GM19351 (cell line): Measurements from ENCODE around the gene N4BP3.
A peak's percentile ranks its signal among the peaks of the same experiment; 100 is the strongest.
"Not testable (repeated sequence)": the region's sequence is repeated elsewhere in the genome, so short reads cannot be mapped to it uniquely, and the experiment has no call there.

Experiments
- ATAC-seq: cut with Tn5 transposase; IDR thresholded peaks from one replicate; pipeline ENCODE4 v1.9.1; 2021; ENCODE audit warnings: mild to moderate bottlenecking, moderate library complexity; ENCODE audit not compliant: unreplicated experiment

N4BP3 gene, protein sequence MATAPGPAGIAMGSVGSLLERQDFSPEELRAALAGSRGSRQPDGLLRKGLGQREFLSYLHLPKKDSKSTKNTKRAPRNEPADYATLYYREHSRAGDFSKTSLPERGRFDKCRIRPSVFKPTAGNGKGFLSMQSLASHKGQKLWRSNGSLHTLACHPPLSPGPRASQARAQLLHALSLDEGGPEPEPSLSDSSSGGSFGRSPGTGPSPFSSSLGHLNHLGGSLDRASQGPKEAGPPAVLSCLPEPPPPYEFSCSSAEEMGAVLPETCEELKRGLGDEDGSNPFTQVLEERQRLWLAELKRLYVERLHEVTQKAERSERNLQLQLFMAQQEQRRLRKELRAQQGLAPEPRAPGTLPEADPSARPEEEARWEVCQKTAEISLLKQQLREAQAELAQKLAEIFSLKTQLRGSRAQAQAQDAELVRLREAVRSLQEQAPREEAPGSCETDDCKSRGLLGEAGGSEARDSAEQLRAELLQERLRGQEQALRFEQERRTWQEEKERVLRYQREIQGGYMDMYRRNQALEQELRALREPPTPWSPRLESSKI

DNA sequence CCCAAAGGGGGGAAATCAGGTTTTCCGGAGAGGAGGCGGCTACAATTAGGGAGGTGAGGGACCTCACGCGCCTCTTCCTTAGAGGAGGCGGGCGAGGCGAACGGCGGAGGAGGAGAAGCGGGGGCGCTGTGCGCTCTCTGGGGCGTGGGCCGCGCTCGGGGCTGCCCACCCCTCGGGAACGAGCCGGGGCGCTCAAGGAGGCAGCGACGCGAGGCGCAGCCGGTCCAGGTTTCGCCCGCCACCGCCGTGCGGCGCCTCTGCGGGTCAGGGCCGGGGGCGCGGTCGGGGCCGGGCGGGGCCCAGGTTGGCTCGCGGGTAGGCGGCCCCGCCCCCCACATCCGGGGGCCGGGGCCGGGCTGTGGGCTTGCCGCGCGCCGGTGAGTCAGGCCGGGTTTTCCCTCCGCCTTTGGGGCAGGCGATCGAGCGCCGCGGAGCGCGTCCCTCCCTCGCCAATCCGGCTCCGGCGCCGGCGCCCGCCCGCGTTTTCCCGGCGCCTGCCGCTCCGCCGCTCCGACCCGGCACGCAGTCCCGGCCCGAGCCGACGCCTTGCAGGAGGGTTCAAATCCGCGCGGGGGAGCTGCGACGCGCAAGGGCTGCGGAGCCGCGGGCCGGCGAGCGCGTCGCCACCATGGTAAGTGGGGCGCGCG, at the start of gene N4BP3:
Gene N4BP3 (plus strand): TSS at position 392 of the 647 bp plus-strand sequence. CDS start 6,052 bp downstream, outside the sequence.
- ATAC-seq, result peak; percentile 53

DNA sequence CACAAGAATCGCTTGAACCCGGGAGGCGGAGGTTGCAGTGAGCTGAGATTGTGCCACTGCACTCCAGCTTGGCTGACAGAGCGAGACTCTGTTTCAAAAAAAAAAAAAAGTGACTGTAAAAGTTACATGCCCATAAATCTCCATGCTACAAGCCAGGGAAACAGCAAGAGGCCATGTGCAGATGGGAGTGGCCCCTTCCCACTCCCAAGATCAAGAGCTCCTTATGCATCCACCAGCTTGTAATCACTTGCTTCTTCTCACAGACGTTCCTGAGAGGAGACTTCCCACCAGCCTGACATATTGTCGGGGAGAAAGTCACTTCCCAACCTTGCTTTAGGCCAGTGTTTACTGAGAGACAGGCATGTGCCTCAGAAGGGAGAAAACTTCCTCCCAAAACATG, 45.6 kb upstream of the N4BP3 start:
- no peak for ATAC-seq

DNA sequence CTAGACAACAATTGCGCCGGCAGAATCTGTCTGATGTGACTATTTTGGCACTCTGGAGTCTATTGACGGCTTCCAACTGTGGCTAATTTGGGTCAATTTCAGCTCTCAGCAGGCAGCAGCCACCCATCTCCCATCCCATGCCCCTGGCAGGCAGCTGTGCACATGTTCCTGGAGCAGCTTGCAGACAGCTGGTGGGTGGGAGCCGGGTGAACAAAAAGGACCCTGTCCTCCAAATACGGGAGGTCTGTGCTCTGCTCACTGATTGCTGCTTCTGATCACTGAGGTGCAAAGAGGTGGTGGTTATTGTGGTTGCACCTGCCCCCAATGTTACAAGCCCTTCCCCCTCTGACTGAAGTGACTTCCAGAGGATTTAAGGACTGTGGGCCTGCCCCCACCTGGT, 45.0 kb upstream of the N4BP3 start:
- ATAC-seq, result peak; percentile 58

DNA sequence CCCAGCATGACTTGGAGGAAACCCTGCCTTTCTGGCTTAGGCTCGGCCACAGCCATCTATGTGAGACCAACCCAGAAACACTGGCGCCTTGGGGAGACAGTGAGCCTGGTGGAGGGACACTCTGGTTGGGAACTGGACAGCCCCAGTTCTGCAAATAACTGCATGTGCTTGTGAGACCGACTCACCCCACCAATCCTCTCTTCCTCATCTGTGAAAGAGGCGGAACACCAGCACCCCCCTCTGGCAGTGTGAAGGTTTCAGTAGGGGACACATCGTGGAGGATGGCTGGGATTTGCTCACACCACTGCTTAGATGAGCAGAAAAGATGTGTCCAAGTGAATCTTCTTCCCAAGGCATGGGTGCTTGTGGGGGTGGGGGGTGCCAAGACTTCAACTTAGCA, 43.4 kb upstream of the N4BP3 start:
- ATAC-seq, result no peak

DNA sequence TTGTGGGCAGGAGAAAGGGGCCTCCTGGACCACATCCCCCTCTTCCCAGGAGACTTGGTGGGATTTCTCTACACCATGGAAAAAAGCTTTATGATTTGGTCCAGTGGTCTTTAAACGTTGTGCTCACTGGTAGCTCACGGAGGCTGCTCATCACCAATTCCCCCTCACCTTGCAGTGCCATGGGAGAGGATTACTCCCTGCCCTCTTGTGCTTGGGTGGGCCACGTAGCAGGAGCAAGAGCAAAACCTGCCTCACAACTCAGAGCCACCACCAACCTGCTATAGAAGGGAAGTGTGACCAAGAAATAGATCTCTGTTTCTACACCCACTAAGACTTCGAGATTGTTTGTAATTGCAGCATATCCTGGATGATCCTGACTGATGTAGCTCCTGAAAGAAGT, 42.2 kb upstream of the N4BP3 start:
- no peak for ATAC-seq

DNA sequence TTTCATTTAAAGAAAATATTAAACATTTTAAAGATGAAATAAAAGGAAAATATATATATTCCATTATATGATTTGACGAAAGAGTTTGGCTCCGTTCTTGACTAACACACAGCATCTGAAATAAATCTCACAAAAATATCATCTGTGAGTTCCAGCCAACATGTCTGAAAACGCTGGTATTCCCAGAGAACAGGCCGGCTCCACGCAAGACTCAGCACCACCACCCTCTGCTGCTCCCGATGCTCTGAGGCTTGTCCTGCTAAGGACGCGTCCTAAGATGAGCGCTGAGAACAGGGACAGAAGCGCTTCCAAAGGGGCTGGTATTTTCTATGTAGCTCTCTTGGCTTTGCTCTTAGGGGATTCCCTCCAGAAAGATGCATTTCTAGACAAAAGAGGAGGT, 40.6 kb upstream of the N4BP3 start:
- no peak for ATAC-seq

DNA sequence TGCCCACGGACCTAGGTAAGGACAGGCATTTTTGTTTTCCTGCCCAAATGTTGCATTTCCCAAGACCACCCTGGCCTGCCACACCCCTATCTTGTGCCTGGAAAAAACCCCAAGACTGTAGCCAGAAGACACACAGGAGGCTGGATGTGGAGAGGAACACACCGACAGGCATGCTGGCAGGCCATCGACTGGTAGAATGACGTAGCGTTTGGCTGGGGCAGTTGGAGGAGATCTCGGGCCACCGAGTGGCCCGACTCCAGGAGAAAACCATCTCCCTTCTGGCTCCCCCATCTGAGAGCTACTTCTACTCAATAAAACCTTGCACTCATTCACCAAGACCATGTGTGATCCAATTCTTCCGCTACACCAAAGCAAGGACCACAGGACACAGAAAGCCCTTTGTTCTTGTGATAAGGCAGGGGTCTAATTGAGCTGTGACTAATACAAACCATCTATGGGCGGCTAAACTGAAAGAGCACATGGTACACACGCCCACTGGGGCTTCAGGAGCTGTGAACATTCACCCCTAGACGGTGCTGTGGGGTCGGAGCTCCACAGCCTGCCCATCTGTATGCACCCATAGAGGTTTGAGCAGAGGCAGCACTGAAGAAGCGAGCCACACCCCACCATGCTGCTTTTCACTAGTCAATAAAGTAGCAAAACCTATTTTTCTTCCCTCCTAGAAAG, 38.9 kb upstream of the N4BP3 start:
- peak; percentile 67 for ATAC-seq

DNA sequence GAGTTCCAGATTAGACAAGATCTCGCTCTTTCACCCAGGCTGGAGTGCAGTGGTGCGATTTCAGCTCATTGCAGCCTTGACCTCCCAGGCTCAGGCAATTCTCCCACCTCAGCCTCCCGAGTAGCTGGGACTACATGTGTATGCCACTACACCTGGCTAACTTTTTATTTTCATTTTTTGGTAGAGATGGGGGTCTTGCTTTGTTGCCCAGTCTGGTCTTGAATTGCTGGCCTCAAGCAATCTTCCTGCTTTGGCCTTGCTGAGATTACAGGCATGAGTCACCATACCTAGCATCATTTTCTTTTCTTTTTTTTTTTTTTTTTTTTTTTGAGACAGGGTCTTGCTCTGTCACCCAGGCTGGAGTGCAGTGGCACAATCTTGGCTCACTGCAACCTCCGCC, 36.4 kb upstream of the N4BP3 start:
- not testable (repeated sequence) for ATAC-seq

DNA sequence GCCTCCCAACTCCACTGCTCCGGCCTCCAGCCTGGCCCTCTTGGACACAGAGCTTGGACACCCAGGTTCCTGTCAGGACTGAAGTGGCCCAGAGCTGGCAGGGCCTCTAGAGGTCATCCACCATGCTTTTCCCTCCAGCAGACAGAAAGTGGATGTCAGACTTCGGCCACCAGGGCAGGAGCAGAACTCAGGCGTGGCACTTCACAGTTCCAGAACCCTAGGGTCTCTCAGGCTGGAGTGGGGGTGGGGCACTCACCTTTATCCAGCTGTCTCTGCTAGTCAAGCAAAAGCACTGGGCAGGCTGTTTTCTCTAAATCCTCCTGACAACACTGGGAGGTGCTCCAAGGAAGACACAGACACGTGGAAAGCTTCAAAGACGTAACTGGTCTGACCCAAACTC, 35.6 kb upstream of the N4BP3 start:
- ATAC-seq, result no peak

DNA sequence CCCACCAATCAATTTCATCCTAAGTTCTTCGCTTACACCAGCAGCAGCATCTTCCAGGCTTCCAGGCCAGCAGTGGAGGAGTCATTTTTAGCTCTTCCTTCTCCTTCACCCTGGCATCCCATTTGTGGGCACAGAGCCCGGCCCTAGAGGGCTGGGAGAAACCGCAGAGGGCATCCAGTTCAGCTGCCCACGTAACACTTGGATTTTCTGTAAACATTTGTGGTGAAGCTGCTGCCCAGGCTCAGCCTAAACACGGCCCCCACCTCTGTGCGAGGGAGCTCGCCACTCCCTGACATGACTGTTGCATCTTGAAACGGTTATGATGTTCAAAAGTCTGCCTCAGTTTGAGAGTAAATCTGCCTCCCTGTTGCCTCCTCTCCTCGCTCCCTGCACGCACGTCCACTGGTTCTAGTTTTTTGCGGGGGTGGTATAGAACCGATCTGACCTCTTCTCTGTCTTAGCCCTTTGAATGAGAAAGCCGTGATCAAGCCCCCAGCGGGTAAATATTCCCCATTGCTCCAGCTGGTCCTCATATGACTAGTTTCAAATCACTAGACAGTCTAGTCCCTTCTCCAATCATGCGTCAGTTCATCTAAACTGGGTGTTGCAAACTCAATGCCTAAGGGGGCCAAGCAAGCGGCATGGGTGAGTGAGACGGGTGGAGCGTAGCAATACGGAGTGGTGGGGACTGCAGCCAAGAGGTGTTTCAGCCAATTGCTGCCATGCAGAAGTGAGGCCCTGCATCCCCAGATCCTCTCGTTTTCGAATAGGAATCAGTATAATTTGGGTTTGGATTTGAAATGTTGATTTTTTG, 34.9 kb upstream of the N4BP3 start:
- ATAC-seq, result no peak

DNA sequence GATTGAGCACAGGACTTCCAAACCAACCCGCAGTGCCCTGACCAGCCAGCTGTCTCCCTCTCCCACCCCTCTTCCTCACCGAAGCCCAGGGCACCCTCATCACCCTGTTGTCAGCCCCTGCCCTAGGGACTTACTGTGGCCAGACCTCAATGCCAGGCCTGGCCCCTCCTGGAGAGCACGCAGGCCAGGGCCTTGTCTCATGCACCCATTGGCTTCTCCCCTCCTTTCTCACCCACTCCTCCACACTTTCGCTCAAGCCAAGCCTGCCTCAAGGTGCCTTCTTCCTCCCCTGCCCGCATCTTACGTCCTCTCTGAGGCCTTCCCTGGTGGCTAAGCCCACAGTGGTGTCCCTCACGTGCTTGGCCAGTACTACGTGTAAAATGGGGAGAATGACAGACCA, 33.3 kb upstream of the N4BP3 start:
- ATAC-seq, result no peak

DNA sequence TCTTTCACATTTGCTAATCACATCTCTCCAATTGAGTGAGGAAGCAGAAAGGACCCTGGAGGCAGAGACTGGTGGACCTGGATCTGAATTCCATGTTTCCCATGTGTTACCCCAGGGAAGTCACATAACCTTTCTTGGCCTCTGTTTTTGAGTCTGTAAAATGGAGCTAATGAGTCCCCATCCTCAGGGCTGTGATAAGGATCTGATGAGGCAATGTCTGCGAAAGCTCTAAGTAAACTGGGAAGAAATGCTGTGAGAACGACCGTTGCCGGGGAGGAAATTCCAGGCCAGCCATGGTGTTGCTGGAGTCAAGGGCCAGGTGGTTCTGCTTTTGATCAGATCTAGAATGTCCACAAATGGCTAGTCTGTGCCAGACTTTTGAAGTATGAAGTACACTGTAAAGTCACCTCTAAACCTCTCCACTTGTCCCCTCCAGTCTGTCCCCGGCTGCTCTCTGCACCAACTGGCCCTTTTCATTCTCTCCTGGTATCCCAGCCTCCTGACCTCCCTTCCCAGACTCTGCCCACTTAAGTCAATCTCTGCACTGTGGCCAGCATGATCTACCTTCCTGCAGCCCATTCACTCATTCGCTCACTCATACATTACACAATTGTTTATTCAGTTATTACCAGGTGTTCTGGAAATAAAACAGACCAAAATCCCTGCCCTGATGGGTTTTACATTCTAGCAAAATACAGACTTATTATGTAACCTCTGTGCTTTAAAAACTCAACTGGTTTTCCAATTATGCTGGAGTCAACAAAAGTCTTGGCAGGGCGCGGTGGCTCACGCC, 32.5 kb upstream of the N4BP3 start:
- no peak for ATAC-seq

DNA sequence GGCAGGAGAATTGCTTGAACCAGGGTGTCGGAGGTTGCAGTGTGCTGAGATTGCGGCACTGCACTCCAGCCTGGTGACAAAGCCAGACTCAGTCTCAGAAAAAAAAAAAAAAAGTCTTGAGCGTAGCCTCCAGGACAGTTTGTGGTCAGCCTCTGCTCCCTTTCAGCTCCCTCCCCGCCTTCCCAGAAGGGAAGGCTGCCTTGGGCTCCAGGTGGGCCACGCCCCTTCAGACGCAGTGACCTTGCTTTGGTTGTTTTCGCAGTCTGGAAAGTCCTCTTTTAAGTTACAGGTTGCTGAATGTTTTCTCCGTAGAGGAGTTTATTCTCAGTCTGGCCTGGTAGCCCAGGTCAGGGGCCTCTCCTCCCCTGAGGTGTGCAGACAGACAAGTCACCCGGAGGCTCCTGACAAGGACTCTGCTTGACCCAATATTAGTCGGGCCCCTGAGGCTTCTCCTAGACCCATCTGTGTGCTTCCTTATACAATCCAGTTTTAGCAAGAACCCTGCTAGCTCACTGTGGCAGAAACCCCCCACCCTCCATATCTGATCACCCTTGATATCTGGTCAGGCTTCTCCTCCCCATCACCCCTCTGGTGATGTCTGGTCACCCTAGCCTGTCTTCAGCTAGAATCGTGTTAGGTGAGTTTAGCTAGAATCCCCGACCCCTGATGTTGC, 31.6 kb upstream of the N4BP3 start:
- ATAC-seq, result no peak

DNA sequence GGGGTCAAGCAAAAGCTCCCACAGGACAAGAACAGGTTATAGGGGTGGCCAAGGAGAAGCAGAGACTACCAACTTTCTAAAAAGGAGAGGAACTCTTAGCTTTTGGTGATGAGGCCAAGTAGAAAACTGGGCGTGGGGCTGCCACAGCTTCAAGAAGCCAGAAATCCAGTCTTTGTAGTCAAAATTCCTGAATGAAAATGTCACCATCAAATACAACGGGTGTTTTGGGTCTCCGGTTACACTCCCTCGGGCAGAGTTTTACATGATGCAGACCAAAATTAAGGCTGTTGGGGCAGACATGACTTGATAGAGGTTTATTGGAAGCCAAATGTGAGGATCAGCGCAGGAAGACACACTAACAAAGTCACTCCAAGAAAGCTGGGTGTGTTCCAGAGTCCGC, 29.4 kb upstream of the N4BP3 start:
- ATAC-seq, result no peak

DNA sequence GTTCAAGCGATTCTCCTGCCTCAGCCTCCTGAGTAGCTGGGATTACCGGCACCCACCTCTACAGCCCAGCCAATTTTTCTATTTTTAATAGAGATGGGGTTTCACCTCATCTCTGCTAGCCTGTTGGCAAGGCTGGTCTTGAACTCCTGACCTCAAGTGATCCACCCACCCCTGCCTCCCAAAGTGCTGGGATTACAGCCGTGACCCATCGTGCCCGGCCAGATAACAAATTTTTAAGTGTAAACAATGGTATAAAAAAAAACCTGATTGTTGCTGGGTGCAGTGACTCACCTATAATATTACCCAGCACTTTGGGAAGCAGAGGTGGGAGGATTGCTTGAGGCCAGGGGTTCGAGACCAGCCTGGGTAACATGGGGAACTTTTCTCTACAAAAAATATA, 28.0 kb upstream of the N4BP3 start:
- ATAC-seq, result no peak

DNA sequence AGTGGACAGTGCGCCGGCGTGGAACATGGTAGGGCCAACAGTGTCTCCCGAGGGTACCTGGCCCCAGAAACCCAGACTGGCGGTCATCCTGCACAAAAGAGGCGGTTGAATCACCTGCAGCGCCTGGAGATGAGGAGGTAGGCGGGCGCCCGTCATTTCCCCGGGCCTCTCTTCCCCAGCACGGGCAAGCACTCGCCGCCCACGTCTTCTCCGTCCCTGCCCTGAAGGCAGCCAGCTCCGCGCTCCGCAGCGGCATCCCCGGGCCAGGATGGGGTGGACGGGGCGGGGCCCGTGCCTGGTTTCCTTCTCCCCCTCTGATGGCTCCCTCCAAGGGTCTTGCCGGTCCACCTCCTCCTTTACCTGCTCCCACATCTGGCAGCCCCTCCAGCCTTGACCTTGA, 27.1 kb upstream of the N4BP3 start:
- ATAC-seq, result no peak

DNA sequence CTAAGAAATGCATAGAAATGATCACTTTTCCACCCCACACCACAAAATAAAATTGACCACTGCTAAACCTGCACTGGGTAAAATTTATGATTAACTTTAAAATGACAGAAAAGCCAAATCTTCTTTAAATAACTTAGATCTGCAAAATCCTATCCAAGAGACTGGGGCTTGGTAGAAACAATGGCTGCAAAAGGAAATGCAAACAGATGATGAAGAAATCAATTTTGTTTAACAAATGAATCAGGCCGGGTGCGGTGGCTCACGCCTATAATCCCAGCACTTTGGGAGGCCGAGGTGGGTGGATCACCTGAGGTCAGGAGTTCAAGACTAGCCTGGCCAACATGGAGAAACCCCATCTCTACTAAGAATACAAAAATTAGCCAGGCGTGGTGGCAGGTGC, 26.1 kb upstream of the N4BP3 start:
- ATAC-seq, result not testable (repeated sequence)

DNA sequence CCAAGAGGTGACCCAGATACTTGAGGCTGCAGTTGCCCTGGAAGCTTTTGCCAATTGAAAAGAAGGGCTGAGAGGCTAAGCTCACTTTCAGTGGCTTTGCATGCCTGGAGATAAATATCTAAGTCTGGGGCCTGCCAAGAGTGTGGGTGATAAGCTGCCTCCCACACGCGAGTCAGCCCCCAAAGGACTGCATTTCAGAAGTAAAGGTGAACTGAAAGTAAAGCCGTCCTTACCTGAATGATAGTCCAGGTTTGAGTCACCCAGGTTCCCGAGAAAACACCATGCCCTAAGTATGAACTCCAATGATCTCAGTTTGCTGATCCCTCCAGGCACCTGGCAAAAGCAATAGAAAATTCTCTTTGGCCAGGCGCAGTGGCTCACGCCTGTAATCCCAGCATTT, 22.5 kb upstream of the N4BP3 start:
- ATAC-seq, result peak; percentile 49

DNA sequence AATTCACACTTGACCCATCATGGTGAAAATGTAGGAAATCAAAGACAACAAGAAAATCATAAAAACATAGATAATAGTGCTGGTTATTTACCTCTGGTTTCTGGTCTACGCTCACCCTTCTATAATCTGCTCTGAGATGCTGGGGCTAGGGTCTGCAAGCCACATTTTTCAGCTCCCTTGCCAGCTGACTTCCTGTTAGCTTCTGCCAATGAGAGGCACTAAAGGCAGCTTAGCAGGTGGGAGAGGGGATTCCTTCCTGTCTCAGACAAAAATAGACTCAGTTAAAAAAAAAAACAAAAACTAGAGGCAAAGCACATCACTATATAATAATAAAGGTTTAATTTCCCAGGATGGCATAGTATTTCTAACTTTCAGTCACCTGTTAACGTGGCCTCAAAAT, 20.2 kb upstream of the N4BP3 start:
- no peak for ATAC-seq

DNA sequence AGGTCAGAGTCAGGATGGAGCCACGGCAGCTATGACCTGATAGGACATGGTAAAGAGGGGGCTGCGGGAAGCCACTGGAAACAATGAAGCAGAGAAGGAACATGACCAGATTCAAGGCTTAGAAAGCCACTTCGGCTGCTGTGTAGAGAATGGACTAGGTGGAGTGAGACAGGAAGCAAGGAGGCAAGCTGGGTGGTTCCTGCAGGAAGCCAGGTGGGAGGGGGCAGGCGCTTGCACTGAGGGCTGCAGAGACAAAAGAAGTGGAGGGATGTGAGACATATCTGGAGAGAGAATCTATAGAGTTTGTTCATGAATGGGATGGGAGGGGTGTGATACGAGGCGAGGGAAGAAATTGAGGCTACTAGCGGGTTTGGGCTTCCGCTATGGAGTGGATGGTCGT, 19.0 kb upstream of the N4BP3 start:
- no peak for ATAC-seq
